Limb (tissue), 2 donors: ENCODE results near the gene MDM4.

Experiments used
- DNase-seq, 2 donors: peaks; one replicate each; pipeline ENCODE4 v3.0.0-alpha.2; 2016; ENCODE audit errors: extremely low spot score in 2 of 2

The MDM4 gene

DNA sequence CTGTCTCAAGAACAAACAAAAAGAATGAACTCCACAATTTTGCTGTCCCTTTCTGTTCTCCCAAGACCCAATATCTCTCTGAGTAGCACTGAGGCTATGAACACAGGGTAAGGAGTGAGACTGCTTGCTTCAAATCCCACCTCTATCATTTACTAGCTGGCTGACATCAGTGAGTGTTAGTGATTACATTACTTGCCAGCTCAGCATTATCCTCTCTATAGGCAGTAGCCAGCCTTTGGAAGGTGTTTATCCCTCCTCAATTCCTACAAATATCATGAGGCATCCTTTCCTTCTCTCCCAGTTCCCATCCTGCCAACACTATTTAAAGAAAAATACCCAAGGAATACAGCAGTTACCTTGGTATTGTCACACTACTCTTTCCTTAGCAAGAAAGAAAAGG, 24.6 kb upstream of the MDM4 start:
- DNase-seq, result no peak

DNA sequence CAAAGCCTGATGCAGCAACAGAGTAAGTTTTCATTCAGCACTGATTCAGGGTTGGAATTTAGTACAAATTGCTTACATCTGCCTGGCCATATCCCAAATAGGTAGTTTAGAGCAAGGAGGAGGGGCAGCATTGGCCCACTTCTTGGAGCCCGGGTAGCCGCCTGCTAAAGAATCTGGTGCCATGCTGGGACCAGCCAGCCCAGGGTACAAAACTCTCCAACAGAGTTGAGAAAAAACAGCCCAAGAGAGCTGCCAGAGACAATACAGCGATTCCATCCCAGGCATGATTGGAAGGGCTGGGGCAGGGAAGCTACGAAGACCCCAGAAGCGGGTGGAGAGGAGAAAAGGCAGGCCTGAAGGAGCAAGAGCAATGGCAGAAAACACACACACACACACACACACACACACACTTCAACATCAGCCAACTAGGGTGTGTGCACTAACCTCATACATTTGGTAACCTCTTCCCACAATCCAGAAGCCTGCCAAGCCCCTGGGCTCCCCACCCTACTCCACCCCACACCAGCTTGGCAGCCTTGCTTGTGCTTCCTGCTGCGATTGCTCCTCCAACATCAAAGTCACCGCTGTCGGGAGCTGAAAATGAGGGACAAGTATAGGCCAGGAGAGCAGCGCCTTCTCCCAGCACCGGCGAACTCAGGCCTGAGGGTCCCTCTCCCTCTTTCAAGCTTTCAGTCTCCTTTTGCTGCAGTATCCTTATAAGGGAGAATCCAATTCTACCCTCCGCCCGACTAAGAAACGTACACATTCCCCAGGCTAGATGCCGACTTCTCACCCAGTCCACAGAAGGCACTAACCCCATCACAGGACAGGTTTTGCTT, 22.8 kb upstream of the MDM4 start:
- DNase-seq, result peak; percentile 62 to 70

GRCh38 chr1:204493984-204494280, 22.3 kb upstream of the MDM4 start:
- no peak for DNase-seq

- peak; percentile 85 to 89 for DNase-seq
Observed at GRCh38 chr1:204494281-204495077, 21.7 kb upstream of the MDM4 start, which contains the start of gene PIK3C2B. Gene PIK3C2B, minus strand, starts transcription at chr1:204494805. Its CDS starts 25,003 bp downstream, at chr1:204469802.

DNA sequence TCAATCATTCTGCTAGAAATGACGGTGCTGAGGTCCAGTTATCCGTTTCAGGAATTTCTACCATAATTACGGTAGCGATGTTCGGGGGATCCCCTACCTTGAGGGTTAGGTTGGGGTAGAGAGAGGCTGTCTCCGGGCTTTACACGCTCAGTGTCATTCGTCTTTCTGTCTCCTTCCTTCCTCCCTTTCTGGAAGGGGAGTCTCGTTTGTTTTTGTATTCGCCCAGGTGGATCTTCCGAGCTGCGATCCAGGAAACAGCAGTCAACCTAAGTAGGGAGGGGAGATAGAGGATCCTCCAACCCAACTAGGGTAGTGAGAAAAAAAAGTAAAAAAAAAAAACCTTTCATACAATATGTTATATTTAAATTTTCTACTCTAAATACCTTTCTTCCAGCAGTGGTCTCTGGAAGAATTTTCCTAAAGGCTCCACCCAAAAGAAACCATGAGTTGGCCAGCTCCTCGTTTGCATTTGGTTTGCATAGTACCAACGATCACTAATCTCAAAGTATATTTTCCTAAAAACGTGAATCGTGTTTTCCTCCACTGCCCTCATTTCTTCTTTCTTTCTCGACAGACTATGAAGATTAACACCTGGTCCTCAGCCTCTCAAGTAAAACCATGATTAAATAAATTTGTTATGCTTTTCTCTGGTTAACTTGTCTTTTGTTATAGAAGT, 21.0 kb upstream of the MDM4 start:
- DNase-seq, result no peak

GRCh38 chr1:204495777-204496176, 20.4 kb upstream of the MDM4 start:
- DNase-seq, result no peak

DNA sequence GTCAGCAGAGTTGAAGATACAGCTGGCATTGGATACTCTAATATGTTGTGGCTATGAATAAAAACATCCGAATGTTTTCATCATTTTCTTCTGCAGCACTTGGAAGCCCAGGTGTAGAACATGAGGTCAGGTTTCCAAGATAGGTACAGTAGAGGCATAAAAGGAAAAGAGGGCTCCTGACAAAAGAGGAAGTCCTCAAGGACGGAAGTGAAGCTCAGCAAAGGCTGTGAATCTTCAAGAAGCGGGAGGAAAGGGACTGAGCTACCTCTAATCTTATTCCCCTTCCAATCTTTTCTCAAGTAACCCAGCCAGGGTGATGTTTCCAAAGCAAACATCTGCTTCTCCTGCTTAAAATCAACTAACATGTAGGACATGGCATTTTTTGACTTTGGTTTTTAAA, 17.2 kb upstream of the MDM4 start:
- DNase-seq, result no peak

- DNase-seq, result no peak
Observed at GRCh38 chr1:204499511-204500468, 16.4 kb upstream of the MDM4 start.

DNA sequence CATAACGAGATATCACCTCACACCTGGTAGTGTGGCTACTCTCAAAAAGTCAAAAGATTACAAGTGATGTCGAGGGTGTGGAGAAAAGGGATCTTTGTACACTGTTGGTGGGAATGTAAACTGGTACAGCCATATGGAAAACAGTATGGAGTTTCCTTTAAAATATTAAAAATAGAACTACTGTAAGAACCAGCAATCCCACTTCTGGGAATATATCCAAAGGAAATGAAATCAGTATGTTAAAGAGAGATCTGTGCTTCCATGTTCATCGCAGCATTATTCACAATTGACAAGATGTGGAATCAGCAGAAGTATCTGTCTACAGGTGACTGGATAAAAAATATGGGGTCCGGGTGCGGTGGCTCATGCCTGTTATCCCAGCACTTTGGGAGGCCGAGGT, 14.0 kb upstream of the MDM4 start:
- peak in 1 of 2 donors; percentile 49 for DNase-seq

DNA sequence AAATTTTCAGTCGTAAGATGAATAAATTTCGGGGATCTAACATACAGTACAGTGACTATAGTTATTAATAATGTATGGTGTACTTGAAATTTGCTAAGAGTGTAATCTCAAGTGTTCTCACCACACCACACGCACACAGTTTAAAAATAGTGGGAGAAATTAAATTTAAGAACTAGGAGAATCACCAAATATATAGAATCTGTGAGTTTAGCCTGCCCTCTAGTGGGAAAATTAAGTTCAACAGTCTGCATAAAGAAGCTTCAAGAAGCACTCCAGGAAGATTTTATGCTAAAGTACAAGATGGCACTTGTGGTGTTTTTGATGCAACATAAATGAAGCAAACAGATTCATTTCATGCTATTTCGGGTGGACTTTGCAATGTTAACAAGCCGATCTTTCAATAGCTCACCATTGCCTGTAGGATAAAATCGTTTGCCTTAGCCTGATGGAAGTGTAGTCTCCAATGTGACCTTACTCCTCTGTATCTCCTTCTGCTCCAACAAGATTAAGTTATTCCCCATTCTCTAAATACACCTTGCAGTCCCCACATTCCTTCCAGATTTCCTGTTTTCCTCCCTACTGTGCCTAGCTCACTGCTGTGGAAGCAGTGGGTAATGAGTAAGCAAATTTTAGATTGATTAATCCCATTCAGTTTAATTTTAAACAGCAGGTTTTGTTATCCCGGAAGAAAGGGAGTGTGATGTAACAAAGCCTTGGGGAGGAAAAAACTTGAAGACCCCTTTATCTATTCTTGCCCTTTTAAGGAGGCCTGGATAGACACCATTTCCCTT, 12.9 kb upstream of the MDM4 start:
- DNase-seq, result peak in 1 of 2 donors; percentile 87

GRCh38 chr1:204503913-204504519, 12.2 kb upstream of the MDM4 start:
- no peak for DNase-seq

DNA sequence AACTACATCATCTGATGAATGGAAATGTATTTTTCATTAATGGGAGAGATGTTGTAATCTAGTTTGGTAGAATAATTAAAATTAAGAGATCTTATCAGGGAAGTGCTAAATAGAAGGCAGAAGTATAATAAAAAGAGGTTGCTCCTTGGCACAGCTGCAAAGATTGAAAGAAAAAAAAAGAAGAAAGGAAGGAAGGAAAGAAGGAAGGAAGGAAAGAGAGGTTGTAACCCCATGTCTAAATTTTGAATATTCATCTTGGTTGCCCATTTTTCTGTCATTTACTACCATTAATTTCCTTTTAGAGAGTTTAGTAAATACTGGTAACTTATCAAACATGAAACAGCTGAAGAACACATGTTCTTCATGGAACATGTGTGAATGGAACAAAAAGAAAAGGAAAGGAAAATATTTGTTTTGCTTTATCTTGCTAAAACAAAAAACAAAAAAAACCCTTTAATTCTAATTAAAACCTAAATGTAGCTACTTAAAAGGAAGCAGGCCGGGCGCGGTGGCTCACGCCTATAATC, 10.5 kb upstream of the MDM4 start:
- DNase-seq, result no peak

DNA sequence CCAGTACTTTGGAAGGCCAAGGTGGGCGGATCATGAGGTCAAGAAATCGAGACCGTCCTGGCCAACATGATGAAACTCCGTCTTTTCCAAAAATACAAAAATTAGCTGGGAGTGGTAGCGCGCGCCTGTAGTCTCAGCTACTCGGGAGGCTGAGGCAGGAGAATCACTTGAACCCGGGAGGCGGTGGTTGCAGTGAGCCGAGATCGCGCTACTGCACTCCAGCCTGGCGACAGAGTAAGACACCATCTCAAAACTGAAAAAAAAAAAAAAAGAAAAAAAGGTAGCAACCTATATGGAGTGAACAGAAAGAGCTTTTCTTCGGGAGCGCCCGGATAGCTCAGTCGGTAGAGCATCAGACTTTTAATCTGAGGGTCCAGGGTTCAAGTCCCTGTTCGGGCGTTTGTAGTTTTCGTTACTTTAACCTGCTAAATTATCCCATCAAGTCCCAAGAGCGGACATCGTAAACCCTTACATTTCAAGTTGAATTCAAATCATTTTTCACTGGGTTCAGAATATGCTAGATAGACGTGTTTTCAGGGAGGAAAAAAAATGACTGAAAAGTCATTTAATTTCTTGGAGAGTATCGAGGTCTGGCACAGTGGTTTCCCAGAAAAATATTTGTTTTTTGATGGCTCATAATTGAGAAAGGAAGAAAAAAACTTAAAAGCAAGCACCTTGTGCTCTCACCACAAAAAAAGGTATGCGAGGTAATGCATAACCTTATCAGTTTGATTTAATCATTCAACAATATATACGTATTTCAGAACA, 9.8 kb upstream of the MDM4 start:
- DNase-seq, result peak; percentile 84 to 85

- peak; percentile 91 to 94 for DNase-seq
Observed at GRCh38 chr1:204506969-204507316, 9.3 kb upstream of the MDM4 start.

- DNase-seq, result peak; percentile 55 to 69
Observed at GRCh38 chr1:204507317-204508105, 8.7 kb upstream of the MDM4 start.

DNA sequence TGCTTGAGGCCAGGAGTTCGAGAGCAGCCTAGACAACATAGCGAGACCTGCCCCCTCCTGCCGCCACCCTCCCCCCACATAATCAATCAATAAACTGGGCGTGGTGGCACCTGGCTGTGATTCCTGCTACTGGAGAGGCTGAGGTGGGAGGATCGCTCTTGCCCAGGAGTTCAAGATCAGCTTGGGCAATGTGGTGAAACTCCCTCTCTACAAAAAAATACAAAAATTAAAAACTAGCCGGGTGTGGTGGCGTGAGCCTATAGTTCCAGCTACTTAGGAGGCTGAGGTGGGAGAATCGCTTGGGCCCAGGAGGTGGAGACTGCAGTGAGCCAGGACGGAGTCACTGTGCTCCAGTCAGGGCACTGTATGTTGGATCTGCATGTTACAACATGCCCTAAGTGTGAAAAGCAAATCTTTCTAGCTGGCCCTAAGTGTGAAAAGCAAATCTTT, 7.0 kb upstream of the MDM4 start:
- no peak for DNase-seq

- DNase-seq, result no peak
Observed at GRCh38 chr1:204511366-204511765, 4.8 kb upstream of the MDM4 start.

DNA sequence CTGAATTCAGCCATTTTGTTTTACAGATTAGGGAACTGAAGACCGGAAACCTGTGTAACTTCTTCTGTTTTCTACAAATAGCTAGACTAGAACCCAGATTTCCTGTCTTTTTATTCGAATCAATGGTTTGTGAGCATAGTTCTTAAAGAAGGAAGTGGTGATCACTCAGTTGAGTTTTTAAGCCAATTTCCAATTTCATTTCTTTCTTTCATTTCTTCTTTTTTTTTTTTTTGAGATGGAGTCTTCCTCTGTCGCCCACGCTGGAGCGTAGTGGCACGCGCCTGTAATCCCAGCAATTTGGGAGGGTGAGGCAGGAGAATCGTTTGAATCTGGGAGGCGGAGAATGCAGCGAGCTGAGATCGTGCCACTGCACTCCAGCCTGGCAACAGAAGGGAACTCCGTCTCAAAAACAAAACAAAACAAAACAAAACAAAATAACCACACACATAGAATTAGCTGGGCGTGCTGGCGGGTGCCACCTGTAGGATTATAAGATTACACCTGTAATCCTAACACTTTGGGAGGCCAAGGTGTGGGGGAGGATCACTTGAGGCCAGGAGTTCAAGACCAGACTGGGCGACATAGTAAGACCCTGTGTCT, 3.0 kb upstream of the MDM4 start:
- no peak for DNase-seq
